Hypothalamus (tissue), 51 donors: ENCODE measurements around the gene TRMT2A.

Experiments
- DNase-seq, 51 donors: peaks; one replicate each; lab custom pipeline; 2025; lab: John Stamatoyannopoulos, UW

The TRMT2A gene

DNA sequence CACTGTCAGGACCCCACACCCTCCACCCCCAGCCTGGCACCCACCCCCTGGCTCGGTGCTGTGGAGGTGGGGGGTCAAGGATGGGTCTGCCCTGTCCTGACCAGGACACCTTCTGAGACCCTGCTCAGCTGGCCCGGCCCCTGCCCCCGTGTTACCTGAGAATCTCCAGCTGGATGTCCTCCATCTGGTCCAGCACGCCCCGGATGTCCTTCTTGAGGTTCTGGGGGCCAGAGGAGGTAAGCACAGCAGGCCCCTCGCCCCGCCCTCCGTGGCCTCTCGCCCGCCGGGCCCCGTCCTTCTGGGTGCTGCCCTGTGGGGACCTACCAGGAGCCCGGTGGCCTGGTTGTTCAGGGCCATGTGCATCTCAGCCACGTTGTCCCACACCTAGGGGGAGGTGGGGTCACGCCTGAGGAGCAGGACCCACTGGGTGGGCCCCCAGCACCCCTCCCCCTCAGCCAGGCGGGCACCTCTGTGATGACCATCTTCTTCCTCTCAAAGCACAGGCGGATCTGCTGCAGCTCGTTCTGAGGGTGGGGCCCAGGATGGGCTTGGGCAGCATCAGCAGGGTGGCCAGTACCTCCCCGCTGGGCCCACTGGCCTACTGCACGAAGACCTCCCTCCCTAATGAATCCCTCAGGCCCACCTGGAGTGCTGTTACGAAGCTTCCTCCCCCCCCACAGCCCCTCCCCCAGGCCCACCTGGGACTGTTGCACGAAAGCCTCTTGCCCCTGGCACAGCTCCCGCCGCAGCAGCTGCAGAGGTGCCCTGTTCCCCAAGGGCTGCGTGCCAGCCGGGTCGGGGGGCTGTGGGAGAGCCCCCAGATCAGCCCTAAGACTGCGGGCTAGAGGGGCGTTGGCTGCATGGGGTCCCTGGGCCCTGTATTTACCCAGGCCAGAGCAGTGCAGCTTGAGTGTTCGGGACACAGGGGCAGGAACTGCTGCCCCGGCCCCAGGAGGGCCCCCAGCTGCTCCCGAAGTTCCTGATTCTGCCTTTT, 32.5 kb upstream of the TRMT2A start:
- DNase-seq: no peak

- no peak for DNase-seq
Measured at GRCh38 chr22:20148414-20148813, 31.4 kb upstream of the TRMT2A start.

DNA sequence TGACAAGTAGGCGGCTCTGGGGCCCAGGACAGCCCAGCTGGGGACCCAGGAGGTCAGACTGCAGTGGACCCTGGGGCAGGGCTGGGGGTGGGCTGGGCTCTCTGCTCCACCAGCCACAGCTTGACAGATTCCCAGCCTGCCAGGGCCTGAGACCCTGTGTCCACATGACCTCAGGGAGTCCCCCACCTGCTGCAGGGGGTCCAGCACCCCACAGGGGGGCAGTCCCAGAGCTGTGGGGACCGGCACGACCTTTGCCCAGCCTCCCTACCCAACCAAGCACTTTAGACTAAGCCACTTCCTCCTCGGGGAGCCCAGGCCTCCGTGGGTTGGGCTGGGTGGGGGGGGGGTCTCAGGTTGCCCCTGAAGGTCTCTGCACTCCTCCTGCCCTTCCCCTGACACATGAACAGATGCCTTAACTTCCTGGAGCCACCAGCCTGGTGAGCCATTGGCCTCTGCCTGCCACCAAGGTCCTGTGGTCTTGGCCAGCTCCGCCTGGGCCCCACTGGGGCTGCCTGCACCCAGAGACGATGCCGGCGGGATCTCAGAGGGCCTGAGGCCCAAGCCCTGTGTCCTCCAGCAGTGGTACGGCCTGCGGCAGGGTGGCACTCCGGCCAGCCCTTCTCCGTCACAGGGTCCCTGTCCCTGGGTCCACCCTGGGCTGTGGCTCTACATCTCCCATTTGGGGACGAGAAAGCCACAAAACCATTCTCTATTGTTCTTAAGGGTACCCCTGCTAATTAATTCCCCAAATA, 30.4 kb upstream of the TRMT2A start:
- DNase-seq: no peak

- no peak for DNase-seq
Measured at GRCh38 chr22:20146777-20147176, 29.8 kb upstream of the TRMT2A start.

GRCh38 chr22:20145832-20146223, 28.8 kb upstream of the TRMT2A start:
- no peak for DNase-seq

GRCh38 chr22:20145206-20145831, 28.3 kb upstream of the TRMT2A start:
- DNase-seq: no peak

DNA sequence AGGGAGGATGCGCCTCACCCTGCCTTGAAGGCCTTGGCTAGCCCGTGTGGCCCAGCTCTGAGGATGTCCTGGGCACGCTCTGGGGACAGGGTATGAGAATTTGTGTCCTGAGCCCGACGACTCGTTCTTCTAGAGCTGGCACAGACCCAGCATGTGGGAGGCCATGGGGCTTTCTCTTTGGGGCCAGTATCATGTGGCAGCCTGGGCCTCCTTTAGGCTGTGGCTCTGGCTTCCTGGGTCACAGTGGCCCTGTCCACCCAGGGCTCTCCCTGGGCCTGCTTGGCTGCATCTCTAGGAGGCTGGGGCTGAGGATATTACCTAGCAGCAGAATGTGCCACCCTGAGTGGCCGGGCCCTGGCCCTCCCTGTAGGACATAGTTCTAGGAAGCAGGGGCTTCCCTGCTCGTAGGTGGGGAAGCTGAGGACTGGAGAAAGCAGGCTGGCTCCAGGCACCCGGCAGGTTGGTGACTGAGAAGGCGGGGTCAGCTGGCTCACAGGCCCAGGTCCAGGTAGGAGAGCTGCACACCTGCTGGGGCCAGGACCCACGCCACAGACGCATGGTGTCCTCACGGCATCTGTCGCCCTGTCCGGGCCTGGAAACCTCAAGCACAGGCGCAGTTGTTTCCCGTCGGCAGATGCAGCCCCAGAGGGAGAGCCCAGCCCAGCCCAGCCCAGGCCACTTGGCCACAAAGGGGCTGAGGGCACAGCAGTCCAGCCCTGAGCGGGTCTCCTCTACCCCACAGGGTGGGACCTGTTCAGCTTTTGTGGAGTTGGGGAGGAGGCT, 27.0 kb upstream of the TRMT2A start:
- DNase-seq: no peak

- no peak for DNase-seq
Measured at GRCh38 chr22:20142711-20143621, 25.9 kb upstream of the TRMT2A start.

DNA sequence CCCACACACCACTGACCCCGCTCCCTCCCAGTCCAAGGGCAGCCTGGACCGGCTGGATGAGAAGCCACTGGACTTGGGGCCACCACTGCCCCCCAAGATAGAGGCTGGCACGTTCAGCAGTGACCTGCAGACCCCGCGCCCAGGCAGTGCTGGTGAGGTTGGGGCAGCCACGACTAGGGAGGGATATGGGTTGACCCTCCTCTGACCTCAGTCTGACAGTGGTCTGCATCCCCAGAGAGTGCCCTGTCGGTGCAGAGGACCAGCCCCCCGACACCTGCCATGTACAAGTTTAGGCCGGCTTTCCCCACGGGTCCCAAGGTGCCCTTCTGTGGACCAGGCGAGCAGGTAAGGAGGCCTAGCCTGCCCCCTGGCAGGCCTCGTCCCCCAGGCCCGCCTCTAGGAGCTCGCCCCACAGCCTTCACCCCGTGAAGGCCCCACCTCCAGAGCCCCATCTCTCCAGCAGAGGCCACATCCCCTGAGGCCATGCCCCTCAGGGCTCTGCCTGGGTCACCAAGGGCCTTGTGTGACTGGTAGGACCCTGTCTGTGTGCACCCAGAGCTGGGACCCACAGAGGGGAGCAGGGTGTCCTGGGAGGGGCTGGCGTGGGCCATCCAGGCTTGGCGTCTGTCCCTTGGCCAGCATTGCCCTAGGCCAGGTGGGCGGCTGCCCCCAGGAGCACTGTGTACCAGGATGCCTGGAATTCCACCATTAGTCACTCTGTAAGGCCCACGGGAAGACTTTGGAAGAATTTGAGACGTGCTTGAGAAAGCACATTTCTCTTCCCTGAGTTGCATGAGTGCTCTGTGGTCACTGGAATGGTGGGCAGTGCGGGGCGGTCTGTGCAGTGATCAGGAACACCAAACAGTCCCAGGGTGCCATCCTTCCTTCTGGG, 24.4 kb upstream of the TRMT2A start:
- no peak for DNase-seq

DNA sequence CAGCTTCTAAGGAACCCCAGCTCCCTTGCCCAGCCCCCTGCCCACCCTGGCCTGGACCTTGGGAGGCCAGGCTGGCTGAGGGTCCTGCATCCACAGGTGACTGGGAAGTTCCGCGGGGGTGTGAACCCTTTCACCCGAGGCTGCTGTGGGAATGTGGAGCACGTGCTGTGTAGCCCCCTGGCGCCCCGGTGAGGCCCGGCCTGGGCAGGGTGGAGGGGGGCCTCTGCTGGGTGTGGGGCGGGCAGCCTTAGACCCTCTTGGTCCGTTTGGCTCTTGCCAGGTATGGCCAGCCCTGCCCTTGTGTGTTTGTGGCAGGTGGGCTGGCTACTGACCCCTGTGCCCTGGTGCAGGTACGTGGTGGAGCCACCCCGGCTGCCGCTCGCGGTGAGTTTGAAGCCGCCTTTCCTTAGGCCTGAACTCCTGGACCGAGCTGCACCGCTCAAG, 23.5 kb upstream of the TRMT2A start:
- DNase-seq: no peak

- no peak for DNase-seq
Measured at GRCh38 chr22:20140107-20140445, 23.1 kb upstream of the TRMT2A start.

DNA sequence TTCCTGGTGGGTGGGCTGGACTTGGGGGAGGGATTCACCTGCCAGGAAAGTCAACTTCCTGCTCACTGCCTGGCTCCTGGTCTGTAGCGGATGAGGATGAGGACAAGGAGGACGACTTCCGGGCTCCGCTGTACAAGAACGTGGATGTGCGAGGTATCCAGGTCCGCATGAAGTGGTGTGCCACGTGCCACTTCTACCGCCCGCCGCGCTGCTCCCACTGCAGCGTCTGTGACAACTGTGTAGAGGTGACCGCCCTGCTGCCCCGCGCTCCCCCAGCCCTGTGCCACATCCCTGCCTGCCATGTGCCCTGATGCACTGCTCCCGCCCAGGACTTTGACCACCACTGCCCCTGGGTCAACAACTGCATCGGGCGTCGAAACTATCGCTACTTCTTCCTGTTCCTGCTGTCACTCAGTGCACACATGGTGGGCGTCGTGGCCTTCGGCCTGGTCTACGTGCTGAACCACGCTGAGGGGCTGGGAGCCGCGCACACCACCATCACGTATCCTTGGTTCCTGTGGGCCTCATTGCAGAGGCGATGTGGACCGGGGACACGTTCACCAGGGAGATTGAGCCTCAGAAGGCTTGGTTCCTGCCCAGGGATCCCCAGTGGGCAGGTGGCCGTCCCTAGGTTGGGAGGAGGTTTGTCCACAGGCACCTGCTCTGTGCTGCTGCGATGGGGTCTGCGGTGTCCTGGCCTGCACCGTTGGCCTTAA, 22.5 kb upstream of the TRMT2A start:
- no peak for DNase-seq

- no peak for DNase-seq
Measured at GRCh38 chr22:20138868-20139267, 21.8 kb upstream of the TRMT2A start.

- DNase-seq: peak in 2 of 51 donors; percentile 47 to 62
Measured at GRCh38 chr22:20138417-20138738, 21.4 kb upstream of the TRMT2A start.

GRCh38 chr22:20137671-20138416, 20.8 kb upstream of the TRMT2A start:
- DNase-seq: peak in 16 of 51 donors; percentile 9 to 62 (median 28)

DNA sequence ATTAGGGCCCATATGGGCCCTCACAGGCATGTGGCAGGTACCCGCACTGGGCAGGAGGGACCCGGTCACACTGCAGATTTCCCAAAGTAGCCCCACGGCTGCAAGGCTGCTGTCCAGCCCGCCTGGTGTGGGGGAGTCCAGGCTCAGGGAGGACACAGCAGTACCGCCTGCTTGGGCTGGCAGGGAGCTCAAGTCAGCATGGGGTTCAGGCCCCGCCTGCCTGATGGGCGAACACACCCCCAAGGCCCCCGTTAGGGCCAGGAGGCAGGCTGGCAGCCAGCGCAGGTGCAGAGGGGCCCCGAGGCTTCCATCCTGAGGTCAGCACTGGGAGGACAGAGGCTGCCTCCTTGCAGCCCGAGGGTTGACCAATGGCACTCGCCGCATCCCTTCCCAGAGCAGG, 20.1 kb upstream of the TRMT2A start:
- no peak for DNase-seq

GRCh38 chr22:20136603-20136873, 19.5 kb upstream of the TRMT2A start:
- no peak for DNase-seq
